SIG-M5 (cell line): ENCODE data around the gene PTPRD.

ENCODE experiments used
- DNase-seq: peaks from one replicate; lab custom pipeline; 2025; lab: John Stamatoyannopoulos, UW

The PTPRD gene

GRCh38 chr9:8436786-8437185 is 2176.0 kb downstream of the PTPRD start:
- DNase-seq: no peak

GRCh38 chr9:8434621-8435020 is 2178.2 kb downstream of the PTPRD start:
- DNase-seq: no peak

GRCh38 chr9:8432224-8432623 is 2180.6 kb downstream of the PTPRD start:
- DNase-seq: no peak

GRCh38 chr9:8431505-8431904 is 2181.3 kb downstream of the PTPRD start:
- no peak for DNase-seq

GRCh38 chr9:8430945-8431344 is 2181.9 kb downstream of the PTPRD start:
- DNase-seq: no peak

GRCh38 chr9:8429768-8430167 is 2183.0 kb downstream of the PTPRD start:
- no peak for DNase-seq

- DNase-seq: no peak
Observed at GRCh38 chr9:8429157-8429556, 2183.6 kb downstream of the PTPRD start.

- no peak for DNase-seq
Observed at GRCh38 chr9:8428389-8428788, 2184.4 kb downstream of the PTPRD start.

GRCh38 chr9:8424786-8425410 is 2187.9 kb downstream of the PTPRD start:
- no peak for DNase-seq

GRCh38 chr9:8420416-8420815 is 2192.4 kb downstream of the PTPRD start:
- no peak for DNase-seq

GRCh38 chr9:8419596-8420275 is 2193.1 kb downstream of the PTPRD start:
- no peak for DNase-seq

- DNase-seq: no peak
Observed at GRCh38 chr9:8417341-8417740, 2195.5 kb downstream of the PTPRD start.

GRCh38 chr9:8412327-8412726 is 2200.5 kb downstream of the PTPRD start:
- no peak for DNase-seq

GRCh38 chr9:8408575-8409190 is 2204.1 kb downstream of the PTPRD start:
- no peak for DNase-seq

- no peak for DNase-seq
Observed at GRCh38 chr9:8401961-8402705, 2210.7 kb downstream of the PTPRD start.

GRCh38 chr9:8400378-8400777 is 2212.4 kb downstream of the PTPRD start:
- no peak for DNase-seq

GRCh38 chr9:8395022-8395421 is 2217.8 kb downstream of the PTPRD start:
- DNase-seq: no peak

- no peak for DNase-seq
Observed at GRCh38 chr9:8394341-8394740, 2218.5 kb downstream of the PTPRD start.

- no peak for DNase-seq
Observed at GRCh38 chr9:8392866-8393265, 2219.9 kb downstream of the PTPRD start.

GRCh38 chr9:8391566-8391965 is 2221.2 kb downstream of the PTPRD start:
- no peak for DNase-seq

- DNase-seq: no peak
Observed at GRCh38 chr9:8391132-8391531, 2221.7 kb downstream of the PTPRD start.

- no peak for DNase-seq
Observed at GRCh38 chr9:8390571-8390970, 2222.2 kb downstream of the PTPRD start.

- no peak for DNase-seq
Observed at GRCh38 chr9:8389531-8389930, 2223.3 kb downstream of the PTPRD start.
